Fibroblast of villous mesenchyme (primary cell): ENCODE results near the gene C12orf60. TPM values are rescaled to one million over a fixed set of nuclear protein-coding genes. Genes with fewer than 3 reads are reported as not detected.

Experiments
- DNase-seq: peaks from one replicate; pipeline ENCODE4 v3.0.0-alpha.2; 2010; ENCODE audit warnings: low read depth
- H3K4me3 ChIP-seq: 2 replicates; pipeline ENCODE4 v1.5.1; 2011; ENCODE audit warnings: low read depth, mild to moderate bottlenecking, low read length
- CTCF ChIP-seq: IDR thresholded peaks from 2 replicates; pipeline ENCODE4 v1.5.1; 2012; ENCODE audit warnings: low read depth, mild to moderate bottlenecking, low read length; ENCODE audit not compliant: insufficient read depth
- total RNA-seq: library from RNA; depleted of rRNA; stranded (reverse); fragments of >200 nt; gene quantifications from 2 replicates; pipeline ENCODE4 v1.2.3, GENCODE V29; 2012

C12orf60 gene
- total RNA-seq, 1 donor: 0.86 TPM

- TF ChIP-seq CTCF: no peak
- DNase-seq: peak; percentile 31
Measured at GRCh38 chr12:14834509-14834908, 31.0 kb downstream of the C12orf60 start.

DNA sequence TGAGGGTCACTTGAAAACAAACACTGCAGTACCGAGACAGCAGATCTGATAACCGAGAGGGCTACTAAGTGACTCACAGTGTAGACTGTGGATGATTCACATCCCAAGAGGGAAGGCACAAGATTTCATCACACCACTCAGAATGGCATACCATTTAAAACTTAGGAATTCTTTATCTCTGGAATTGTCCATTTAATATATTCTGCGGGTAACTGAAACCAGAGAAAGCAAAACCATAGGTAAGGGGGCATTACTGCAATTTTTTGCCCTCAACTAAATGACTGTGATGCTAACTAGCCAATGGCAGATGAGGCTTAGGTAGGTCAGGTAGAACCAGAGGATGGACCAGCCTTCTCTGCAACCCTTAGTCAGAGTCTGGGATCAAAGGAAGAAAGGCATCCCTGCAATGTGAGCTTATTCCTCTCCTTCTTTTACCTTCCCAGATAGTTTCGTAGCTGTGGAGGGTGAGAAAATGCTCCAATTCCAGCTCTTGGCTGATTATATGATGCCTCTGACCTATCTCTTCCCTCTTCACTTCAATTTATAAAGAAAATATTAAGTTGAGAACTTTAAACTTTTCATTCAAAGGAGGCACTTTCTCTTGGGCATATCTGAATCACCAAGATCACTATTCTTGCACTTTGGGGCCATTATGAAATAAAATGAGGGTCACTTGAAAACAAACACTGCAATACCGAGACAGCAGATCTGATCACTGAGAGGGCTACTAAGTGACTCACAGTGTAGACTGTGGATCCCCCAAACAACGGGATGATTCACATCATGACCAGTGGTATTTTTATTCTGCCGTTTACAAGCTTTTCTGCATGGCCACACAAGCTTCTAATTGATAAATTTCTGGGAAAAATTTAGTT is 33.1 kb downstream of the C12orf60 start:
- peak overlapping the region; percentile 2 for H3K4me3 ChIP-seq
- DNase-seq: peak; percentile 90
- TF ChIP-seq CTCF: no peak

More at GRCh38 chr12:14834509-14834908, 31.0 kb downstream of the C12orf60 start:
- no peak overlapping the region for H3K4me3 ChIP-seq

DNA sequence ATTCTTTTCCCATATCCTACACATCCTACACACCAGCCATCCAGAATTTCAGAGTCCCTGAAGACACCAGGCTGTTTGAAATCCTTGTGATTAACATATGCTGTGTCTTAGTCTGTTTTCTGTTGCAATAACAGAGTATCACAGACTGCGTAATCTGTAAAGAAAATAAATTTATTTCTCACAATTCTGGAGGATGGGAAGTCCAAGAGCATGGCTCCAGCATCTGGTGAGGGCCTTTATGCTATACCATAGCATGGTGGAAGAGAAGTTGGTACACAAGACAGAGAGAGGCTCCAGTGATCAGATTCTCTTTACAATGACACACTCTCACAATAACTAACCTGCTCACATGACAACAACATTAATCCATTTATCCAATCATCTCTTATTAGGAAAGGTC is 35.8 kb downstream of the C12orf60 start:
- TF ChIP-seq CTCF: no peak
- no peak overlapping the region for H3K4me3 ChIP-seq
- DNase-seq: no peak

- no peak for DNase-seq
Measured at GRCh38 chr12:14840616-14841015, 37.1 kb downstream of the C12orf60 start.

DNA sequence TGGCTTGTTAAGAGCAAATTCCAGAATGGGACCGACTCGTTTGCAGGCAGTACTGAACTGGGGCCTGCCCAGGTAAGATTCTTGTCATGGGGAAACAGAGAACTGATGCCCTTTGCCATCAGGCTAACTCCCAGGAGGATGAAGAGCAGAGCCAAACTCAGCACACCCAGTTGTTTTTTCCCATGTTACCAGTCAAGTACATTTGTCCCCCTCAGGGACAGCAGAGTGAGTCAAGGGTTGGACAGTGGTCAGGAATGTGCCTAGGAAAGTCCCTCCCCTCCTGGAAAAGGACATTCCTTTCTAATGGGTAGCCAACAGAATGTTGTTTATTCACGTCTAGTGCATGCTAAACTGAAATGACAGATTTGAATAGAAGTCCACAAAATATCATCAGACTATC is 38.3 kb downstream of the C12orf60 start:
- DNase-seq: peak; percentile 42
- TF ChIP-seq CTCF: no peak
- H3K4me3 ChIP-seq: no peak overlapping the region

More at GRCh38 chr12:14840616-14841015, 37.1 kb downstream of the C12orf60 start:
- H3K4me3 ChIP-seq: no peak overlapping the region
- TF ChIP-seq CTCF: no peak

DNA sequence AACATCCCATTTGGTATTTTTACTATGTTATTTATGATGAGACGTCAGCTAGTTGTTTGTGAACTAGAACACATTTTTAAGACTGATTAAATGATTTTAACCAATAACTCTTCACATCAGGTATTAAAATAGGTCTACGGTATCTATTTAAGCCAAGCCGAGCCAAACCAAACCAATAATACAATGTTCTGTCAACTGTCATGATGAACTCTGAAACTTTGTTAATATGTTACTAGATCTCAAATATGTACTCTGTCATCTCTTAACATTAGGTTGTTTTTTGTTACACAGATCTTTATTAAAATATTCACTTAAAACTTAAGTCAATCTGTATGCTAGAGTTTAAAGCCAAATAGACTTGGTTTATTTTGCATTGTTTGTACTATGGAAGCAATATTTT is 38.8 kb downstream of the C12orf60 start:
- DNase-seq: no peak
- TF ChIP-seq CTCF: no peak
- H3K4me3 ChIP-seq: no peak overlapping the region
